ENCODE results near the gene PTBP1.

The PTBP1 gene

DNA sequence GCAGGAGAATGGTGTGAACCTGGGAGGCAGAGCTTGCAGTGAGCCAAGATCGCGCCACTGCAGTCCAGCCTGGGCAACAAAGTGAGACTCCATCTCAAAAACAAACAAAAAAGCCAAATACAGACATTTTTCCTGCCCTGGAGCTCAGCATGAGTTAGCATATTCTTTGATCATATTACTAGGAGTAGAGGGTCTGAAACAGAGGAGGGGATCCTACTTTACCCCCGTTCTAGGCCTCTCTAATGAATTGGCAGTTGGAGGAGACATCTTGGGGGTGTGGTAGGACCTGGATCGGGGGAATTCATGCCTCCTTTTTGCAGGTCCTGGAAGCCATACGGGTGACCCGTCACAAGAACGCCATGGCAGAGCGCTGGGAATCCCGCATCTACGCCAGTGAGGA is 34.1 kb upstream of the PTBP1 start:
- no peak for TF ChIP-seq POLR2A (IDR thresholded peaks at IDR 0.05; ENCODE audit: low read length)
- no peak for DNase-seq

DNA sequence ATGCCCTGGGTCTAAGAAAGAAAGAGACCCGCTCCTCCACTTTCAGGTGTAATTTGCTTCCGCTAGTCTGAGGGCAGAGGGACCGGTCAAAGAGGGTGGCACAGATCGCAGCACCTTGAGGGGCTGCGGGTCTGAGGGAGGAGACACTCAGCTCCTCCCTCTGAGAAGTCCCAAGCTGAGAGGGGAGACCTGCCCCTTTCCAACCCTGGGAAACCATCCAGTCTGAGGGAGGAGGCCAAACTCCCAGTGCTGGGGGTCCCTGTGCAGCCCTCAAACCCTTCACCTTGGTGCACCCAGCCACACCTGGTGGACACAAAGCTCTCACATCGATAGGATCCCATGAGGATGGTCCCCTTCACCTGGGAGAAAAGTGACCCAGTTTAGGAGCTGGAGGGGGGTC is 33.4 kb upstream of the PTBP1 start:
- DNase-seq = no peak
- no peak for TF ChIP-seq GATA1 (IDR thresholded peaks at IDR 0.05; ENCODE audit: low read depth, low read length)
- no peak for TF ChIP-seq POLR2A (IDR thresholded peaks at IDR 0.05; ENCODE audit: low read length)

DNA sequence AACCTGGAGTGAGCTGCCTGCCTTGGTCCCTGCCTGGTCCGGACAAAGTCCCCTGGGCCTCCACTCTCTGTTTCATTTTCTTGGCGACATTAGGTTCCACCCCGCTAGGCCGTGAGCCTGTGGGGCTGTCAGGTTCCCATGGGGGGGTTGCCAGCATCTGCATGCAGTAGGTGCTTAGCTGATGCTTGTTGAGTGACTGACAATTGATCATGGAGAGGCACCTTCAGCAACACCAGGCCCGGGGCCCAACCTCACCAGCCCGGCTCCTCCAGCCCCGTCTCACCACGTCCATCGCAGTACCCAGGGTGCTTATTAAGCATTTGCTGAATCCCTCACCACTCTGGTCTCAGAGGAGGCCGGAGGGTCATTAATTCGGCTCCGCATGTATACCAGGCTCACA is 33.0 kb upstream of the PTBP1 start:
- DNase-seq = no peak
- TF ChIP-seq POLR2A (IDR thresholded peaks at IDR 0.05; ENCODE audit: low read length) (no peak), GATA1 (IDR thresholded peaks at IDR 0.05; ENCODE audit: low read depth, low read length) (no peak)

DNA sequence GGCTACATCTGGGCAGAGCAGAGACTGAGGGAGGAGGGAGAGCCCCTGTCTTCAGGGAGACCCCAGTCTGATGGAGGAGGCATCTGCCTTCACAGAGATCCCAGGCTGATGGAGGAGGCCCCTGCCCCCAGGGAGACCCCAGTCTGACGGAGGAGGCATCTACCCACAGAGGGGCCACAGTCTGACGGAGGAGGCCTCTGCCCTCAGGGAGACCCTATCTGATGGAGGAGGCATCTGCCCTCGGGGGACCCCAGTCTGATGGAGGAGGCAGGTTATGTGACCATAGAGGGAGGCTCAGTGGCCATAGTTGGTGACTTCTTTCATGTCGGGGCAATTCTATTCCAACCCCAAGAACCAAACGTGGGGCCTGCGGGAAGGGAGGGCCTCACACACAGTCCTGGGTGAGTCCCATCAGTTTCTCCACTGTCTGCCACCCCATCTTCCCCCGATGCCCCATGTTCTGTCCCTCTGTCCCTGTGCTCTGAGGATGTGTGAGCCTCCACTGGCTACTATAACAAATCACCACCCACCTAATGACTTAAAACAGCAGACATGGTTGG is 32.0 kb upstream of the PTBP1 start:
- DNase-seq = no peak
- TF ChIP-seq POLR2A (IDR thresholded peaks at IDR 0.05; ENCODE audit: low read length) (no peak), GATA1 (IDR thresholded peaks at IDR 0.05; ENCODE audit: low read depth, low read length) (no peak)

DNA sequence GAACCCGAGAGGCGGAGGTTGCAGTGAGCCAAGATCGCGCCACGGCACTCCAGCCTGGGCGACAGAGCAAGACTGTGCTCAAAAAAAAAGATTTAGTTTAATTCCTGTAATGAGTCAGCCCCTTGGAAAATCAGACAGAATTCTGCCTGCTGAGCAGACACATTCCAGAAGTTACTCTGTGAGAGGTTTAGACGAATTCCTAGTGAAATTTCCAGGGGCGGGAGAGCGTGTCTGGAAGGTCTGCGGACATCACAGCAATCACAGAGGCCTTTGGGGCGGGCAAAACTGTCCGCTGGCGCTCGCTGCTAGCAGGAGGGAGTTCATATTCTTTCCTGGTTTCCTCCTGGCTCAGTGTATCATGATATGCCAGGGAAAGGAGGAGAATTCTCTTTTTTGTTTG is 28.8 kb upstream of the PTBP1 start:
- no peak for DNase-seq
- no peak for TF ChIP-seq GATA1 (IDR thresholded peaks at IDR 0.05; ENCODE audit: low read depth, low read length)
- no peak for TF ChIP-seq POLR2A (IDR thresholded peaks at IDR 0.05; ENCODE audit: low read length)

DNA sequence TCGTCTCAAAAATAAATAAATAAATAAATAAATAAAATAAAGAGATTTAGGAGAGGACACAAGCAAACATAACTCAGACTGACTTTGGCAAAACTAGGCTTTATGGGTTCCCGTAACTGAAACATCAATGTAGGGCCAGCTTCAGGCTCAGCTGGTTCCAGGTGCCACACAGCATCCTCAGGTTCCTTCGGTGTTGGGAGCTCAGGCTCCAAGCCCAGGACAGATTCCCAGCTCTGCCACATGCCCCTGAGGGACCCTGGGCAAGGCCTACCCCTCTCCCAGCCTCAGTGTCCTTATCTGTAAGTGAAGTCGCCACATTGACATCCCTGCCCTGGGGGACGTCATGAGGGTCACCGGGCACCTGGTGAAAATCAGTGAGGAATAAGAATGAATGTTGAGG is 27.6 kb upstream of the PTBP1 start:
- no peak for DNase-seq
- TF ChIP-seq GATA1 (IDR thresholded peaks at IDR 0.05; ENCODE audit: low read depth, low read length) (no peak), POLR2A (IDR thresholded peaks at IDR 0.05; ENCODE audit: low read length) (no peak)

DNA sequence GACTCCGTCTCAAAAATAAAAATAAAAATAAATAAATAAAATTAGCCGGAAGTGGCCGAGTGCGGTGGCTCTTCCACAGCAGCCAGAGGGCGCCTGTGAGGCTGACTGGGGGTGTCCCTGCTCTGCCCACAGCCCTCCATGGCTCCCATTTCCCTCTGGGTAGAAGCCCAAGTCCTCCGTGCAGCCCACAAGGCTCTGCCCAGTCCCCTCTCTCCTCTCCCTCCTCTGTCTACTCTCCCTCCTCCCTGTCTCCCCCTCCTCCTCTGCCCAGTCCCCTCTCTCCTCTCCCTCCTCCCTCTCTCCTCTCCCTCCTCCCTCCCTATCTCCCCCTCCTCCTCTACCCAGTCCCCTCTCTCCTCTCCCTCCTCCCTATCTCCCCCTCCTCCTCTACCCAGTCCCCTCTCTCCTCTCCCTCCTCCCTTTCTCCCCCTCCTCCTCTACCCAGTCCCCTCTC is 25.9 kb upstream of the PTBP1 start:
- TF ChIP-seq GATA1 (IDR thresholded peaks at IDR 0.05; ENCODE audit: low read depth, low read length) (no peak), POLR2A (IDR thresholded peaks at IDR 0.05; ENCODE audit: low read length) (no peak)
- DNase-seq = peak; percentile 82 to 83

DNA sequence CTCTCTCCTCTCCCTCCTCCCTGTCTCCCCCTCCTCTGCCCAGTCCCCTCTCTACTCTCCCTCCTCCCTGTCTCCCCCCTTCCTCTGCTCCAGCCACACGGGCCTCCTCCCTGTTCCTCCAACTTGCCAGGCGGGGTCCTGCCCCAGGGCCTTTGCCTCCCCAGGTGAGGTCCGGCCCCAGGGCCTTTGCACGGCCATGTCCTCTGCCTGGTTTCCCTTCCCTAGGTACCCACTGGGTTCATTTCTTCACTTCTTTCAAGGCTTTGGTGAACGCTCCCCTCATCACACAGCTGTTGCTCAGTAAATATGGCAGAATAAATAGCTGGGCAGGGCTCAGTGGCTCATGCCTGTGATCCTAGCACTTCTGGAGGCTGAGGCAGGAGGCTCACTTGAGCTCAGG is 25.2 kb upstream of the PTBP1 start:
- TF ChIP-seq GATA1 (IDR thresholded peaks at IDR 0.05; ENCODE audit: low read depth, low read length) (no peak), POLR2A (IDR thresholded peaks at IDR 0.05; ENCODE audit: low read length) (no peak)
- no peak for DNase-seq

DNA sequence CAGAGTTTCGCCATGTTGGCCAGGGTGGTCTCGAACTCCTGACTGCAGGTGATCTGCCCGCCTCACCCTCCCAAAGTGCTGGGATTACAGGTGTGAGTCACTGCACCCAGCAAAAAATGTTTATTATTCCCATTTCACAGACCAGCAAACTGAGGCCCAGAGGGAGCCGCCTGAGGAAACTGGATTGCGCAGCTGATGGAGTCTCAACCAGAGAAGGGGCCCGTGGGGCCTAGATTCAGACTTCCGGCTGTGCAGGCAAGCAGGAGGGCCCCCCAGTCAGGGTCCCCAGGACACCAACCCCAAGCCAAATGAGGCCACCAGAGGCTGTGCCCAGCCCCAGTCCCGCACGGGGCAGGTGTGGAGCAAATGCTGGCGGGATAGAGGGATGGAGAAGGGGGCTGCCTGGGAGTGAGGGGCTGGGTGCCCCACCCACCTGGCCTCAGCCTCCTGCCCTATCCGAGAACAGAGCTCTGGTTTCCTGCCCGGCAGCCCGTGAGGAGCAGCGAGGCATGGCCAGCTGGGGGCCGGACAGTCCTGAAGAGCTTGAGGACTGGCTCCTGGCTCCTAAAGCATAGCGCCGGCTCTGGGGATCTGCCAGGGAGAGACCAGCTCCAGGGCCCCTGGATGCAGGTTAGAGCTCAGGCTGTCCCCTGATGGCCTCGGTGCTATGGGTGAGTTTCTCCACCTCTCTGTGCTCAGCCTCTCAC is 24.4 kb upstream of the PTBP1 start:
- TF ChIP-seq GATA1 (IDR thresholded peaks at IDR 0.05; ENCODE audit: low read depth, low read length) = no peak
- no peak for TF ChIP-seq POLR2A (IDR thresholded peaks at IDR 0.05; ENCODE audit: low read length)
- DNase-seq = no peak

DNA sequence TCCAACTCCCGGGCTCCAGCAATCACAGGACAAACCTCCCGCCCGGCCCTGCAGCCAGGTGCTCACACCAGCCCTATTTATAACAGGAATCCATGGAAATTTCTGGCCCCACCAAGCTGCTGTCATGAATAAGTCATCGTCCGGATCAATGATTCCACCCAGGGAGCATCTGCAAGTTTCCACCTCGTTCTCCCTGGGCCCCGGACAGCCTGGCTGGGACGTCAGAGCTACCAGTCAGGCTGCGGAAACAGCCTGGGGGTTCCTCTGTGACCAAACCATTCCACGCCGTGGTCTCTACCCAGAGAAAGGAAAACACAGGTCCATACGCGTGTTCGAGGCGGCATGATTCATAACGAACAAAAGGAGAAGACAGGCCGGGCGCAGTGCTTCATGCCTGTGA is 20.7 kb upstream of the PTBP1 start:
- TF ChIP-seq GATA1 (IDR thresholded peaks at IDR 0.05; ENCODE audit: low read depth, low read length) = no peak
- TF ChIP-seq POLR2A (IDR thresholded peaks at IDR 0.05; ENCODE audit: low read length) = no peak
- no peak for DNase-seq

DNA sequence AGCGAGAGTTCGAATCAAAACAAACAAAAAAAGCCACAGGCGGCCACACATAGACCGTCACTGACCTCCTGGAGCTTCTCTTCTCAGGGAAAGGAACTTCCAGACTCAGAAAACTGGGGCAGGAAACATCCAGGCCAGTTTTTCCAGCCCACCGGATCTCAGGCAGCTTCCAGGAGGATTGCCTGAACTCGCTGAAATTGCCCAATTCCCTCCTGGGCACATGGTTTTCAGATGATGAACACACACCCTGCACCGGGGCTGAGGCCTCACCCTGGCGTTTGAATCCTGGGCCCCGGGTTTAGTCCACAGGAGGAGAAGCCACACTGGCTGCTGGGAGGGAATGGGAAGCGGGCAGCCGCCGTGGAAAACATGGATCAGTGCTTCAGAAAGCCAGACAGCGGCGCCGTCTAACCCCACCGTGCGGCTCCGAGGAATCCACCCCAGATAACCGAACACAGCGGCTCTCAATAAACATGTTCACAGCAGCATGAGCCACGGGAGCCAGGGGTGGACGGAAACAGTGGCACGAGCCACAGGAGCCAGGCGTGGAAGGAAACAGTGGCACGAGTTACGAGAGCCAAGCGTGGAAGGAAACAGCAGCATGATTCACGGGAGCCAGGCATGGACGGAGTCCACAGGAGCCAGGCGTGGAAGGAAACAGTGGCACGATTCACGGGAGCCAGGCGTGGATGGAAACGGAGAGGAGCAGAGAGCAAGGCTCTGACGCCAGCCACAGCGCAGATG is 18.2 kb upstream of the PTBP1 start:
- DNase-seq = no peak
- TF ChIP-seq POLR2A (IDR thresholded peaks at IDR 0.05; ENCODE audit: low read length) = no peak
- no peak for TF ChIP-seq GATA1 (IDR thresholded peaks at IDR 0.05; ENCODE audit: low read depth, low read length)

DNA sequence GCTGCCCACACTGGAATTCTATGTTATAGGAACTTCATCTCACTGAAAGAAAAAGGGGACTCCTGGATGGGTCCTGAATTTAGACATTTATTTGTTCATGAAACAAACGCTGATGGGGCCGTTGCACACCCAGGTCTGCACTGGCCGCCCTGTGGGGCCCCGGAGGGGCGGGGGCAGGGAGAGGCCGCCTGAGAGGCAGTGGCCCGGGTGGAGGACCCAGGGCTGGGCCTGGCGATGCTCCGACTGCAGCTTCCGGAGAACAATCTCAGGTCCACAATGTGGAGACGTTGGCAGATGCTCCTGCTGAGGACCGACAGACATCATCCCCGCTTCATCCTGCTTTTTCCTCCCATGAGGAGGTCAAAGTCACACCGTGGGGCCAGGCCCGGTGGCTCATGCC is 16.3 kb upstream of the PTBP1 start:
- no peak for TF ChIP-seq GATA1 (IDR thresholded peaks at IDR 0.05; ENCODE audit: low read depth, low read length)
- no peak for TF ChIP-seq POLR2A (IDR thresholded peaks at IDR 0.05; ENCODE audit: low read length)
- no peak for DNase-seq

DNA sequence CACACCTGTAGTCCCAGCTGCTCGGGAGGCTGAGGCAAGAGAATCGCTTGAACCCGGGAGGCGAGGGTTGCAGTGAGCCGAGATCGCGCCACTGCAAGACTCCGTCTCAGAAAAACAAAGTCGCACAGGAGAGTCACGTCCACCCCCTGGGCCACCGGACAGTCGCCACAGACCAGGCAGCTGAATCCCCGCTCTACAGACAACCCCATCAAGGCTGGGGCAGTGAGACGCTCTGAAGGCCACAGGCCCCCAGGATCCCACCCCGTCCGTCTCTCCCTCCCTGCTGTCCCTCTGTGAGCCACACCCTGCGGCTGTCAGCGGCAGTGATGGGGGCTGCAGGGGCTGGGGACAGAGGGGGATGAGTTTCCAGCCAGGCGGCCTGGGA is 15.5 kb upstream of the PTBP1 start:
- no peak for DNase-seq
- no peak for TF ChIP-seq GATA1 (IDR thresholded peaks at IDR 0.05; ENCODE audit: low read depth, low read length)

DNA sequence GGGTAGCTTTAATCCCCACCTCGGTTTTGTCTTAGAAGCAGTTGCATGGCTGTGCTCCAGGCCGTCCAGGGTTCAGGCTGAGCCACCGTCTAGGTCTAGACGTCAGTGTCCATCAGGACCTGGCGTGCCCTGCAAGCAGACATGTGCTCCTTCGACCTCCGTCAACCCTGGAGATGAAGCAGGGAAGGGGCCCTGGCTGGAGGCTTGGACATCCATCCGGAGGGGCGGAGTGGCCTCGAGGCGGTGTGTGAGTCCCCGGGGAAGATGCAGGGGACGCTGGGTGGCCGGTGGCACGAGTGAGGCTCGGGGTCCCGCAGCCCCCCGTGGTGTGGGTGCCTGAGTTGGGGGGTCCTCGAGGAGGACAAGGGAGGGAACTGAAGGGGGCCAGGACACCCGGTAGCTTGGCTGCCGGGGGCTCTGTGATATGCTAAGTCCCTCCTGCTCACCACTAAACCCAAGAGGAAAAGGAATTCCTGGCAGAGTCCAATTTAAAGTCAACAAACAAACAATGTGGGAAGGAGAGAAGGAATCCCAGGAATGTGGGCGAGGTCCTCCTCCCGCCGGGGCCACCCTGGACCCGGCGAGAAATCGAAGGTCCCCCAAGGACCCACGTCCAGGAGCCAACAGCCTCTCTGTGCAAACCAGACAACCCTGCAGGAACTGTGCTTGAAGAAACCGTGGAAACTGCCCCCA is 14.9 kb upstream of the PTBP1 start:
- DNase-seq = no peak
- TF ChIP-seq GATA1 (IDR thresholded peaks at IDR 0.05; ENCODE audit: low read depth, low read length) = no peak
- TF ChIP-seq POLR2A (IDR thresholded peaks at IDR 0.05; ENCODE audit: low read length) = no peak
